OCI-LY3 (cell line): ENCODE results near the gene KMT5B.

Experiments
- CTCF ChIP-seq: fragments of 200-600, 300-600 bp; sonication (generic); IDR thresholded peaks from 2 replicates; pipeline ENCODE4 v1.5.1; 2014; ENCODE audit warnings: antibody characterized with exemption, low read length, low read depth
- EZH2phosphoT487 ChIP-seq: fragments of 200-600 bp; shearing (Covaris generic); IDR thresholded peaks from 2 replicates; pipeline ENCODE4 v1.6.1; 2018; ENCODE audit warnings: antibody characterized with exemption, mixed run types, low read depth

GRCh38 chr11:68107689-68108088 is 105.4 kb downstream of the KMT5B start:
- TF ChIP-seq EZH2phosphoT487, result no peak
- no peak for TF ChIP-seq CTCF
